HepG2 (cell line): Measurements from ENCODE around the gene GTF2A2. TPM values are rescaled to one million over a fixed set of nuclear protein-coding genes. Genes with fewer than 3 reads are reported as not detected.

Source experiments
- FOXK1 ChIP-seq: sonication (generic); formaldehyde crosslinking; IDR thresholded peaks from 2 replicates; pipeline ENCODE4 v1.4.0; 2020; ENCODE audit warnings: low read depth, missing genetic modification reagents, borderline replicate concordance
- HOXA7 ChIP-seq: sonication (generic); formaldehyde crosslinking; IDR thresholded peaks from 2 replicates; pipeline ENCODE4 v1.8.1; 2022; ENCODE audit warnings: mild to moderate bottlenecking, missing genetic modification reagents, moderate library complexity
- JUN ChIP-seq: sonication (generic); formaldehyde crosslinking; IDR thresholded peaks from 2 replicates; pipeline ENCODE4 v1.4.0; 2020; ENCODE audit warnings: mild to moderate bottlenecking, missing genetic modification reagents
- MAZ ChIP-seq, 2 experiments: sonication (generic) in 1 of 2; formaldehyde crosslinking in 1 of 2; IDR thresholded peaks; 2 replicates each; pipeline versions ENCODE4 v1.5.0 to v1.6.1; 2012 to 2020; ENCODE audit warnings: low read depth in 2 of 2, mild to moderate bottlenecking in 2 of 2, borderline replicate concordance in 1 of 2, improper control_type of control experiment in 1 of 2, low read length in 1 of 2, missing genetic modification reagents in 1 of 2, moderate library complexity in 1 of 2
- NFE2 ChIP-seq: sonication (generic); formaldehyde crosslinking; IDR thresholded peaks from 2 replicates; pipeline ENCODE4 v1.4.0; 2020; ENCODE audit warnings: missing genetic modification reagents
- SCMH1 ChIP-seq: sonication (generic); formaldehyde crosslinking; IDR thresholded peaks from 2 replicates; pipeline ENCODE4 v1.9.0; 2021; ENCODE audit warnings: missing genetic modification reagents, mild to moderate bottlenecking, borderline replicate concordance
- ZNF775 ChIP-seq: sonication (generic); formaldehyde crosslinking; IDR thresholded peaks from 2 replicates; pipeline ENCODE4 v1.4.0; 2020; ENCODE audit warnings: missing genetic modification reagents, mild to moderate bottlenecking, moderate library complexity, borderline replicate concordance
- polyA plus RNA-seq, 8 experiments: library from polyadenylated mRNA; depleted of rRNA in 3 of 8; stranded (reverse) in 7 of 8; unstranded in 1 of 8; fragments of >200 nt; fragmentation: Illumina TruSeq in 4 of 8; extraction: Trizol in 4 of 8; gene quantifications; 2 replicates each; pipeline versions ENCODE4 v1.2.1 to v1.2.3, GENCODE V29; 2011 to 2016; ENCODE audit warnings: low read depth in 4 of 8, missing spikeins in 1 of 8, mixed read lengths in 1 of 8; ENCODE audit not compliant: insufficient read depth in 1 of 8
- total RNA-seq, 5 experiments: library from RNA; depleted of rRNA; stranded (reverse); fragments of >200 nt; fragmentation: Illumina TruSeq; extraction: Trizol; gene quantifications; 2 replicates each; pipeline ENCODE4 v1.2.3, GENCODE V29; 2016; ENCODE audit warnings: low read depth in 1 of 5
- TF ChIP-seq, protein P1 (sequence below): sonication (generic); formaldehyde crosslinking; IDR thresholded peaks from 2 replicates; pipeline ENCODE4 v1.4.0; 2020; ENCODE audit warnings: mild to moderate bottlenecking, missing genetic modification reagents
- TF ChIP-seq, protein P2 (sequence below): sonication (generic); formaldehyde crosslinking; IDR thresholded peaks from one replicate; pipeline ENCODE4 v1.5.1; 2020; ENCODE audit warnings: mild to moderate bottlenecking, missing genetic modification reagents; ENCODE audit errors: not compliant biosample characterization

GTF2A2 gene
- total and polyA plus RNA-seq, 2 of the 13 experiments (the other 11 are each of a cell fraction or from before 2014, with no cell fraction given): 24.4 to 106 TPM

DNA sequence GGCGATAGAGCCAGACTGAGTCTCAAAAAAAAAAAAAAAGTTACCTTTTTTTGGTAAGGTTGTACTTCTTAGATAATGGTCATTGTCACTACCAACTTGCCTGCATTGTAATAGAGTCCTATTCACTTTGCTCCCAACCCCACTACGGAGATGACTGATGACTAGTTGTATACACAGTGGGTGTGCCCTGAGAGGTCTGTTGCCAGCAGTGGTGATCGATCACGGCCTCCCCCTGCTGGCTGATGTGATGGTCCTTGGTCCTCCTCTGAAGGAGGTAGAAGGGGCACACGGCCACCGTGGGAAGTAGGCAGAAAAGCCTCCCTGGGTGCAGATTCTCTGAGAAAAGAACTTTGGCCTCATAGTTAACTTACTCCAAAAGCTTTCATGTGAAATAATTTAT is 35.0 kb downstream of the GTF2A2 start (continued):
- TF ChIP-seq, protein P1, sequence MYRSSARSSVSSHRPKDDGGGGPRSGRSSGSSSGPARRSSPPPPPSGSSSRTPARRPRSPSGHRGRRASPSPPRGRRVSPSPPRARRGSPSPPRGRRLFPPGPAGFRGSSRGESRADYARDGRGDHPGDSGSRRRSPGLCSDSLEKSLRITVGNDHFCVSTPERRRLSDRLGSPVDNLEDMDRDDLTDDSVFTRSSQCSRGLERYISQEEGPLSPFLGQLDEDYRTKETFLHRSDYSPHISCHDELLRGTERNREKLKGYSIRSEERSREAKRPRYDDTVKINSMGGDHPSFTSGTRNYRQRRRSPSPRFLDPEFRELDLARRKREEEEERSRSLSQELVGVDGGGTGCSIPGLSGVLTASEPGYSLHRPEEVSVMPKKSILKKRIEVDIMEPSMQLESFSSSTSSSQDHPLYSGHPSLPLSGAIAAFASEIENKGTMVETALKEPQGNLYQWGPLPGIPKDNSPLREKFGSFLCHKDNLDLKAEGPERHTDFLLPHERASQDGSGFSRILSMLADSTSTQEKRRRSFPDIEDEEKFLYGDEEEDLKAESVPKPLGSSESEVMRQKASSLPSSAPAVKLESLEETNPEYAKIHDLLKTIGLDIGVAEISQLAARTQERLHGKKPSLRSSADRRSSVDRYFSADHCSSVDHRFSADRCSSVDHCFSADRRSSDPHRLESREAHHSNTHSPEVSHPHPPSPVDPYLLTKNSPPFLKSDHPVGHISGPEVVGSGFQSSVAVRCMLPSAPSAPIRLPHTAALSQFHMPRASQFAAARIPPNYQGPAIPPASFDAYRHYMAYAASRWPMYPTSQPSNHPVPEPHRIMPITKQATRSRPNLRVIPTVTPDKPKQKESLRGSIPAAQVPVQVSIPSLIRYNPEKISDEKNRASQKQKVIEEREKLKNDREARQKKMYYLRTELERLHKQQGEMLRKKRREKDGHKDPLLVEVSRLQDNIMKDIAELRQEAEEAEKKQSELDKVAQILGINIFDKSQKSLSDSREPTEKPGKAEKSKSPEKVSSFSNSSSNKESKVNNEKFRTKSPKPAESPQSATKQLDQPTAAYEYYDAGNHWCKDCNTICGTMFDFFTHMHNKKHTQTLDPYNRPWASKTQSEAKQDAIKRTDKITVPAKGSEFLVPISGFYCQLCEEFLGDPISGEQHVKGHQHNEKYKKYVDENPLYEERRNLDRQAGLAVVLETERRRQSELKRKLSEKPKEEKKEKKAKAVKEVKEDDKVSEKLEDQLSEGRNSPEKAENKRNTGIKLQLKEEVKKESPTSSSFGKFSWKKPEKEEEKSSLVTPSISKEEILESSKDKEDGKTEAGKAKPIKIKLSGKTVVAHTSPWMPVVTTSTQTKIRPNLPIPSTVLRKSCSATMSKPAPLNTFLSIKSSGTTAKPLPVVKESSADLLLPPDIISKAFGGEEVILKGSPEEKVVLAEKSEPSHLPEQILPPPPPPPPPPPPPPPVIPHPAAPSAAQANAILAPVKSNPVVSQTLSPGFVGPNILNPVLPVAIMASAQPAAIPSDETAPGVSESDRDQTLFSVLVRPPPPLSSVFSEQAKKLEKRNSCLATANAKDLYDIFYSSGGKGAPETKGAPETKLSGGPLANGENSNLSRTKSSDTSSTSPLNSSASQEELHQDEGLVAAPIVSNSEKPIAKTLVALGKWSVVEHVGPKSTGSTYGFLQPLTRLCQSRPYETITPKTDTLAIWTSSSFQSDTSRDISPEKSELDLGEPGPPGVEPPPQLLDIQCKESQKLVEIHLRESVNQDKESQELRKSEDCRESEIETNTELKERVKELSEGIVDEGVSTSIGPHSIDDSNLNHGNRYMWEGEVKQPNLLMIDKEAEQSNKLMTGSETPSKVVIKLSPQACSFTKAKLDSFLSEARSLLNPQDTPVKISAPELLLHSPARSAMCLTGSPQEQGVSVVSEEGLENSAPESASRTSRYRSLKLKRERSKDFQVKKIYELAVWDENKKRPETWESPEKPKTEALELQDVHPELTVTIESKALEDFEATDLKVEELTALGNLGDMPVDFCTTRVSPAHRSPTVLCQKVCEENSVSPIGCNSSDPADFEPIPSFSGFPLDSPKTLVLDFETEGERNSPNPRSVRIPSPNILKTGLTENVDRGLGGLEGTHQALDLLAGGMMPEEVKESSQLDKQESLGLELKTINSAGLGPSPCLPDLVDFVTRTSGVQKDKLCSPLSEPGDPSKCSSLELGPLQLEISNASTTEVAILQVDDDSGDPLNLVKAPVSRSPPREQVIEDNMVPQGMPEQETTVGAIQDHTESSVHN (CRISPR knock-in tag): no peak
- TF ChIP-seq NFE2 (CRISPR knock-in tag): no peak
- TF ChIP-seq ZNF775 (CRISPR knock-in tag): no peak
- TF ChIP-seq SCMH1 (CRISPR knock-in tag): no peak
- TF ChIP-seq JUN (CRISPR knock-in tag): no peak
- no peak for TF ChIP-seq HOXA7 (CRISPR knock-in tag)
- TF ChIP-seq MAZ (IDR thresholded peaks at IDR 0.05; ENCODE audit: borderline replicate concordance, low read depth, low read length): no peak
- TF ChIP-seq MAZ (CRISPR knock-in tag; IDR thresholded peaks at IDR 0.05; ENCODE audit: low read depth): no peak
- TF ChIP-seq, protein P2, sequence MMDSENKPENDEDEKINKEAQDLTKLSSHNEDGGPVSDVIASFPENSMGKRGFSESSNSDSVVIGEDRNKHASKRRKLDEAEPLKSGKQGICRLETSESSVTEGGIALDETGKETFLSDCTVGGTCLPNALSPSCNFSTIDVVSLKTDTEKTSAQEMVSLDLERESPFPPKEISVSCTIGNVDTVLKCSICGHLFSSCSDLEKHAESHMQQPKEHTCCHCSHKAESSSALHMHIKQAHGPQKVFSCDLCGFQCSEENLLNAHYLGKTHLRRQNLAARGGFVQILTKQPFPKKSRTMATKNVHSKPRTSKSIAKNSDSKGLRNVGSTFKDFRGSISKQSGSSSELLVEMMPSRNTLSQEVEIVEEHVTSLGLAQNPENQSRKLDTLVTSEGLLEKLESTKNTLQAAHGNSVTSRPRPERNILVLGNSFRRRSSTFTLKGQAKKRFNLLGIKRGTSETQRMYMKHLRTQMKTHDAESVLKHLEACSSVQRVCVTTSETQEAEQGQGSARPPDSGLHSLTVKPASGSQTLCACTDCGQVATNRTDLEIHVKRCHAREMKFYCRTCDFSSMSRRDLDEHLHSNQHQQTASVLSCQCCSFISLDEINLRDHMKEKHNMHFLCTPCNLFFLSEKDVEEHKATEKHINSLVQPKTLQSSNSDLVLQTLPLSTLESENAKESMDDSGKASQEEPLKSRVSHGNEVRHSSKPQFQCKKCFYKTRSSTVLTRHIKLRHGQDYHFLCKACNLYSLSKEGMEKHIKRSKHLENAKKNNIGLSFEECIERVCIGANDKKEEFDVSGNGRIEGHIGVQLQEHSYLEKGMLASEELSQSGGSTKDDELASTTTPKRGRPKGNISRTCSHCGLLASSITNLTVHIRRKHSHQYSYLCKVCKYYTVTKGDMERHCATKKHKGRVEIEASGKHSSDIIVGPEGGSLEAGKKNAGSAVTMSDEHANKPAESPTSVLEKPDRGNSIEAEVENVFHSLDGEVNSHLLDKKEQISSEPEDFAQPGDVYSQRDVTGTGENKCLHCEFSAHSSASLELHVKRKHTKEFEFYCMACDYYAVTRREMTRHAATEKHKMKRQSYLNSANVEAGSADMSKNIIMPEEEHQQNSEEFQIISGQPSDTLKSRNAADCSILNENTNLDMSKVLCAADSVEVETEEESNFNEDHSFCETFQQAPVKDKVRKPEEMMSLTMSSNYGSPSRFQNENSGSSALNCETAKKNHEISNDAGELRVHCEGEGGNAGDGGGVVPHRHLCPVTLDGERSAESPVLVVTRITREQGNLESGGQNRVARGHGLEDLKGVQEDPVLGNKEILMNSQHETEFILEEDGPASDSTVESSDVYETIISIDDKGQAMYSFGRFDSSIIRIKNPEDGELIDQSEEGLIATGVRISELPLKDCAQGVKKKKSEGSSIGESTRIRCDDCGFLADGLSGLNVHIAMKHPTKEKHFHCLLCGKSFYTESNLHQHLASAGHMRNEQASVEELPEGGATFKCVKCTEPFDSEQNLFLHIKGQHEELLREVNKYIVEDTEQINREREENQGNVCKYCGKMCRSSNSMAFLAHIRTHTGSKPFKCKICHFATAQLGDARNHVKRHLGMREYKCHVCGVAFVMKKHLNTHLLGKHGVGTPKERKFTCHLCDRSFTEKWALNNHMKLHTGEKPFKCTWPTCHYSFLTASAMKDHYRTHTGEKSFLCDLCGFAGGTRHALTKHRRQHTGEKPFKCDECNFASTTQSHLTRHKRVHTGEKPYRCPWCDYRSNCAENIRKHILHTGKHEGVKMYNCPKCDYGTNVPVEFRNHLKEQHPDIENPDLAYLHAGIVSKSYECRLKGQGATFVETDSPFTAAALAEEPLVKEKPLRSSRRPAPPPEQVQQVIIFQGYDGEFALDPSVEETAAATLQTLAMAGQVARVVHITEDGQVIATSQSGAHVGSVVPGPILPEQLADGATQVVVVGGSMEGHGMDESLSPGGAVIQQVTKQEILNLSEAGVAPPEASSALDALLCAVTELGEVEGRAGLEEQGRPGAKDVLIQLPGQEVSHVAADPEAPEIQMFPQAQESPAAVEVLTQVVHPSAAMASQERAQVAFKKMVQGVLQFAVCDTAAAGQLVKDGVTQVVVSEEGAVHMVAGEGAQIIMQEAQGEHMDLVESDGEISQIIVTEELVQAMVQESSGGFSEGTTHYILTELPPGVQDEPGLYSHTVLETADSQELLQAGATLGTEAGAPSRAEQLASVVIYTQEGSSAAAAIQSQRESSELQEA (CRISPR knock-in tag): no peak
- peak; percentile 61; the same call in 1 of the 2 replicates for TF ChIP-seq FOXK1 (CRISPR knock-in tag)
